8988T (cell line): ENCODE results near the gene WNK3.
A peak's percentile ranks its signal among the peaks of the same experiment; 100 is the strongest.

Source experiments
- DNase-seq: peaks from one replicate; pipeline ENCODE4 v3.0.0; 2011

The WNK3 gene

GRCh38 chrX:54237014-54237413 lies 120.8 kb downstream of the WNK3 start:
- DNase-seq: no peak

DNA sequence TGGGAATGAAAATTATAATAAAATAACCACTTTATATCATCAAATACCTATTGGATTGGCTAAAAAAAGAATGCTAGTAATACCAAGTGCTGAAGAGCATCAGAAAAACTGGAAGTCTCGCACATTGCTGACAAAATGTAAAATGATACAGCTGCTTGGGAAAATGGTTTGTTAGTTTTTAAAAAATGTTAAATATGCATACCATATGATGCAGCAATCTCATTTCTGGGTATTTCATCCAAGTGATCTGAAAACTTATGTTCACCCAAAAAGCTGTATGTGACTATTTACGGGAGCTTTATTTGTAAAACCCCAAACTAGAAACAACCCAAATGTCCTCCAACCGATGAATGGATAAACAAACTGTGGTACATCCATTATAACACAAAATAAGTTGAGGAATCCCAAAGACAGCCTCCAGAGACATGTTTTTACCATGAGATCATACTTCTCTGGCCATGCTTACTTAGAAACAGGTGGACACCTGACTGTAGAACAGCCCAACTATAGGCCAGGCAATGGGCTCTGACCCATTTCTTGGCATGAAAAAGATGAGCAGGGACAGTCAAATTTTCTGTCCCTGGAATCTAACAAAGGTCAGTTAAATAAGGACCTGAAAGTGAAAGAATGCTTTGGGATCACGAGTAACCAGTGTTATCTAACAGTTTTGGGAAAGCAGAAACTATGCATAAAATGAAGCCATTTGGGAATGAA lies 127.3 kb downstream of the WNK3 start:
- DNase-seq: no peak

GRCh38 chrX:54223581-54223980 lies 134.3 kb downstream of the WNK3 start:
- DNase-seq: no peak

DNA sequence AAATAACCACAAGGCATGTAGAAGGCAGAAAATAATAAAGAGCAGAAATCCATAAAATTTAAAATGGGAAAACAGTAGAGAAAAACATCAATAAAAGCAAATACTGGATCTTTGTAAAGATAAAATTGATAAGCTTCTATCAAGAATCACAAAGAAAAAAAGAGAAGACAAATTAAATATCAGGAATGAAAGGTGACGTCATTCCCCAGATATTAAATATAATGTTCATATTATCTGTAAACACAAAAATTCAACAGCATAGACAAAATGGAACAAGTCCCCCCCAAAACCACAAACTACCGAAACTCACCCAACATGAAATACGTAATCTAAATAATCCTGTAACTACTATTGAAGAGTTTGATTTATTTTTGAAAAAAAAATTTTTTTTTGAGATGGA lies 144.2 kb downstream of the WNK3 start:
- DNase-seq: no peak

- DNase-seq: no peak
Measured at GRCh38 chrX:54208531-54208930, 149.3 kb downstream of the WNK3 start.

DNA sequence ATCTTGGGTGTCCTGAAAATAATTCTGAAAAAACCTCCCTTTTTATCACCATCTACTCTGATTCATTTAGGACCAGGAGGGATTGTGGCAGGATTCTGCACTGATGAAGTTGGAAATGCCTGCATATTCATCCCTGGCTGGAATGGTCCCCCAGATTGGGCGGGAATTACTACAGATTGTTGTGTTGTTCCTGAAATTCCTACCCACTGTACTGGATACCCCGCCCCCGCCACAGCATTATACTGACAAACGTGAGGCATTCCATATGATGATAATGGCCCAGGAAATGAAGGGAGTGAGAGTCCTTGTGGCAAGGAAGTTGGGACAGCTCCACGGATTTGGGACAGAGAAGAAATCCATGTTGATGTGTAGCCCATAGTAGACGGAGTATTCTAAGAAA lies 159.6 kb downstream of the WNK3 start:
- no peak for DNase-seq

GRCh38 chrX:54194982-54195588 lies 162.8 kb downstream of the WNK3 start:
- no peak for DNase-seq

GRCh38 chrX:54193085-54193821 lies 164.6 kb downstream of the WNK3 start:
- no peak for DNase-seq

DNA sequence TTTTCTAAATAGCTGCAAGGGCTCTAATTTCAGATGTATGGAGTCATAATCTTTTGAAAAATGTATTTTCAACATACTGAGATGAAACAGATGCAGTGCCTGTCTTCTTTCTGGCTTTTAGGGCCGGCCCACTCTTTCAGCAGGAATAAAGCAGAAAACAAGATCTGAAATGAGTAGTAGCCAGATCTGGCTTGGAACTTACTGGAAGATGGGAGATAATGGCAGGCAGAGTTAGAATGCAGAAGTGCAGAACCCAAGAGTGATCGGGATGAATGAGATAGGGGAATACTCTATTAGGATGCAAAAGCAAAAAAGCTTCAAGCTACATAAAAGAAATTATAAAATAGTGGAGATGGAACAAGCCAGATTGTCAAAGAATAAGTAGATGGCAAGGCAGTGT lies 173.4 kb downstream of the WNK3 start:
- DNase-seq: no peak

DNA sequence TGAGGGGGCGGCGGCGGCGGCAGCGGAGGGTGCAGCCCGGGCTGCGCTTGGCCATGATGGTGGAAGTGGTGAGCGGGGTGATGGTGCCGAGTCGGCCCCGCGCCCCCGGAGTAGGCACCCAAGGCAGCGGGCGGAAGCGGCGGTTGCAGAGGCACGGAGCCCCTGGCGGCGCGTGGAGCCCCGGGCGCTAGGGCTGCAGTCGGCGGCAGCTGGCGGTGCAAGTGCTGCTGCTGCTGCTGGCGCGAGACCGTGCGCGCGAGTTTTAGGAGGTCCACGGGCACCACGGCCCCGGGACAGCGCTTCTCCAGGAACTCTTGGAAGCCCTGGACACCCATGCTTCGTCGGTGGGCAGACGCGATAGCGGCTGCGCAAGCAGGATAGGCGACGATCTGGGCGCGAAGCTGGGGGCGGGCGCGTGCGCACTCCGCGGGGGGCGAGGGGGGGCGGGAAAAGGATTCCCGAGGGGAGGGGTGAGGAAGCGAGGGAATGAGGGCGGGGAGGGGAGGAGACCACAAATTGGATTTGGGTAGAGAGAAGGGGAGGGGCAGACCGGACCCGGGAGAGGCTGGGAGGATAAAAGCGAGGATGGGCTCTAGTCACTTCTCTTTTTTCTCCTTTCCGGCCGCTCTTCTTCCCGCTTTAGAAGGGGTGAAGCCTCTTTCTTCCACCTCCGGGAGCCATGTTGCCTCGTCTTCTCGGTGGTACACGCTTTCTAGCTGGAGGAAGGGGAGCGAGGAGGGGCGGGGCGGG lies 174.8 kb downstream of the WNK3 start, which contains the start of gene FAM120C:
Gene FAM120C (minus strand): TSS at position 391 of the 750 bp plus-strand sequence. CDS start 56 bp downstream, at position 335.
- peak; percentile 68 for DNase-seq

DNA sequence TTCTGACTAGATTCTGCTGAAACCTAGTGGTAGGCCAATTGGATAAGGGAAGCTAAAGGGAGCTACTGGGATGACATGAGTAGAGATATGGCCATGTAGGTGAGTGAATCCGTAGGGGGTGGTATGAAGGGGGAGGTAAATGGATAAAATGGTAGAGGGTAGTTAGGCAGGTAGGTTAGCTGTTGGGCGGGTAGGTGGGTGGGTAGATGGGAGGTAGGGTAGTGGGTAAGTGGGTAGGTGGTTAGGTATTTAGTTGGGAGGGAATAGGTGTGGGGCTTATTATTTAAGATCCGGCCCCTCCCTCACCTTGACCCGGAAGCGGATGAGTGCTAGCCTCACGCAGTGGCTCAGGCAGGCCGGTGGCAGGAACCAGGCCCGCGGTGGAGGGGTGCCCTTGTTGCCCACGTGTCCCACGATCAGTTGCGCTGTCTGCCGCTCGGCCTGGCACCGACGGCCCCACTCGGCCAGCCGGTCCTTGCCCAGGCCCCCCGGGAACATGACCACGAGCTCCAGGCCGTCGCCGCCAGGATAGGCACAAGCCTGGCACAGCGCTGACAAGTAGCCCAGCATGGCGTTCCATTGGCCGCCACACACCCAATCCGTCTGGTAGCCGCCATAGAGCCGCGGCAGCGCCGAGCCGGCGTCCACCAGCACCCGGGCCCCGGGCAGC lies 175.5 kb downstream of the WNK3 start:
- peak; percentile 31 for DNase-seq

DNA sequence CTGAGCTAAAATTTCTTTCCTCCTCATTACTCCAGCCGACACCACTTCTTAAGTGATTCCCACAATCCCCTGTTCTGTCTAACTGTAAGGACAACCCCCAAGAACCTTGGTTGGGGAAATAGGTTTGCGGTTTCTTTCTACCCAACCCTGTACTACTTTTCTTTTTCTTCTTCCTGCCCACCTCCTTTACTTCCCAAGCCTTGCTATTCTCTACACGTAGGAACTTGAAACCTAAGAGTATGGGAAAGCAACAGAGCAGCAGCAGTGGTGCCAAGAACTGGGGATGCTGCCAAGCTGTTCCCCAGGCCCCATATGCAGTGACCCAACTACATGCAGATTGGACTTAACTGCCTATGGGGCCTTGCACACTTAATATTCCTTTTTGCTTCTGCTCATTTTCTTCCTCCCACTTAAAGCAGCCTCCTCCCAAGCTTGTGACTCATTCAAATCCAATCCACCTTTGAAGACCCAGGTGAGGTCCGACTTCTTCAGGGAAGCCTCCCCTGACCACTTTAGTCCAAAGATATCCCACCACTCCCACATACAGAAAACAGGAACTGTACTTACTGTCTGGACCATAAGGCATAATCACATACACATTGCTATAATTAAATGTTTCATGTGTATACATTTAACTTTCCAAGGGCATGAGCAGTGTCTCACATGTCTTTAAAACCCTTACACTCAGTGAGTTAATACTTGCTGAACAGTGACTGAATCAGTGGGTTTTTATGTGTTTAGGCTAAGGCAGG lies 176.5 kb downstream of the WNK3 start:
- DNase-seq: no peak

- DNase-seq: no peak
Measured at GRCh38 chrX:54180403-54180802, 177.4 kb downstream of the WNK3 start.

- peak; percentile 31 for DNase-seq
Measured at GRCh38 chrX:54178100-54178940, 179.5 kb downstream of the WNK3 start.

DNA sequence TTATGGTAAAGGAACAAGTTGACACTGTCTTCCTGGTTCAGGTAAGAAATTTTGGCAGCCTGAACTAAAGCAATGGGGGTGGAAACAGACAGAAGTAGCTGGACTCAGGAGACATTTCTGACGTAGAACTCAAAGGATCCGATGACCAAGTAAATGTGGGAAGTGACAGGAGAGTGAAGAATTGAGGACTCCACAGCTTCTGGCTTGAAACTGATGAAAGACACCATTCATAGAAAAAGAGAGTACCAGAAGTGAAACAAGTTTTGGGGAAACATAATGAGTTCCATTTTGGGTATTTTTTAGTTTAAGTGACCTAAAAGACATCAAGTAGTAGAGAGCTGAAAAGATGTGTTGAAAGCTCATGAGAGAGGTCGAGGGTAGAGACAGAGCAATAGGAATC lies 180.5 kb downstream of the WNK3 start:
- no peak for DNase-seq

GRCh38 chrX:54173791-54174190 lies 184.1 kb downstream of the WNK3 start:
- DNase-seq: no peak

DNA sequence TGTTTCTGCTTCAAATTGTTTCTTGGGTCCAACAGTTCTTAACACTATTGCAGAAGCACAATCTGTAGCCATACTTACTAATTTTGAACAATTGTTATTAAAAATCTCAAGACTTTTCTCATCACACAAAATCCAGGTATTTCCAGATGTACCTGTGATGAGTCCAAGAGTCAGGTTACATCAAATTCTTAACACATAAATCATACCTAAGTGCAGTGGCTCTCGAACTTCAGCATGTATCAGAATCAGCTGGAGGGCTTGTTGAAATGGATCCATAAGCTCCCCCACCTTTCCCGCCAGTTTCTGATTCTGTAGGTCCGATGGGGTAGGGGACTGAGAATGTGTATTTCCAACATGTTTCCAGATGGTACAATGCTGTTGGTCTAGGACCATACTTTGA lies 185.4 kb downstream of the WNK3 start:
- no peak for DNase-seq

DNA sequence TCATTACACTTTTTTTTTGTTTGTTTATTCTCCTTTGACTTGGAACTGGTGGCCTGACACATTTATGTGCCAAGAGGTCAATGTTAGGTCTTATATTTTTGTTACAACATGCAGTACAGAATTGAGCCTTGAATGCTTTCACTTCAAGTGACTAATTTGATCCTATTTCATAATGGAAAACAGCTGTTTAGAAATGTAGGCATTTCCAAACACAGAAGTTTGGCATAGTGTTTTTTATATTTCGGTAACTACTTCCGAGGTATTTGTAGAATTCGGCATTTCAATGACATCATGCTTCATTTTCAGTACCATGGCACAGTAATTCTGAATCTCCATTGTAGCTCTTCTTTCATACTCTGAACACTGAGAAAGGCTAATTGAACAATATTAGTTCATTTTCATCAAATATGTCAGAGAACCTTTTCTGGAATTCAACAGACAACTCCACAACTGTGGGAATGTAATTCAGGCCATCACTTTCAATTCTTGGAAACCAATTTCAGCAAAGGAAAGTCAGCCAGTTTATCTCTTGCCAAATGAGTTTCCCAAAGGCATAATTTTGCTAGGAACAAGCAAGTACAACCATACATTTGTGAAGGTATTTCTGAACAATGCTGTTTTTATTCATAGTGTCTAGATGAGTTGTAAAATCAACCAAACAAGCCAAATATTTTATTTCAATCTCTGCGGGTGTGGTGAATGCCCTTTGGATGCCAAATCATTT lies 186.2 kb downstream of the WNK3 start:
- no peak for DNase-seq

- no peak for DNase-seq
Measured at GRCh38 chrX:54171091-54171490, 186.8 kb downstream of the WNK3 start.

DNA sequence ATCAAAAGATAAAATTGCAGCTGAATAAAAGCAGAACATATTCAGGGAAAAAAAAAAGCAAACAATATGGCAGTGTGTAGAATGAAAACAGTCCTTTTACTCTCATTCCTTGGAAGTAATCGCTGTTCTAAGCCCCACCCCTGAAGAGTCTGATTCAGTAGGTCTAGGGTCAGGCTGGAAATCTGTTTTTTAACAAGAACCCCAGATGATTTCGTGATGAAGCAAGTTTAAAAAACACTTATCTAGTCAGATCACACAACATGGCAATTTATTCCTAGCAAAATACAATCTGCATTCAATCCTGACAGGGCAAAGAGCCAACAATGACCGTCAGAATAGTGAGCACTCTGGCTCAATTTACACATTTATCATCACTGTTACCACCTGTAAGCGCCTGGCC lies 190.9 kb downstream of the WNK3 start:
- no peak for DNase-seq
